SK-N-DZ (cell line): ENCODE data around the gene PTGS2.
"Not testable (repeated sequence)": the region's sequence is repeated elsewhere in the genome, so short reads cannot be mapped to it uniquely, and the experiment has no call there.

Experiments
- DNase-seq: peaks from one replicate; pipeline ENCODE4 v3.0.0-alpha.2; 2015; ENCODE audit warnings: low spot score

Gene PTGS2

DNA sequence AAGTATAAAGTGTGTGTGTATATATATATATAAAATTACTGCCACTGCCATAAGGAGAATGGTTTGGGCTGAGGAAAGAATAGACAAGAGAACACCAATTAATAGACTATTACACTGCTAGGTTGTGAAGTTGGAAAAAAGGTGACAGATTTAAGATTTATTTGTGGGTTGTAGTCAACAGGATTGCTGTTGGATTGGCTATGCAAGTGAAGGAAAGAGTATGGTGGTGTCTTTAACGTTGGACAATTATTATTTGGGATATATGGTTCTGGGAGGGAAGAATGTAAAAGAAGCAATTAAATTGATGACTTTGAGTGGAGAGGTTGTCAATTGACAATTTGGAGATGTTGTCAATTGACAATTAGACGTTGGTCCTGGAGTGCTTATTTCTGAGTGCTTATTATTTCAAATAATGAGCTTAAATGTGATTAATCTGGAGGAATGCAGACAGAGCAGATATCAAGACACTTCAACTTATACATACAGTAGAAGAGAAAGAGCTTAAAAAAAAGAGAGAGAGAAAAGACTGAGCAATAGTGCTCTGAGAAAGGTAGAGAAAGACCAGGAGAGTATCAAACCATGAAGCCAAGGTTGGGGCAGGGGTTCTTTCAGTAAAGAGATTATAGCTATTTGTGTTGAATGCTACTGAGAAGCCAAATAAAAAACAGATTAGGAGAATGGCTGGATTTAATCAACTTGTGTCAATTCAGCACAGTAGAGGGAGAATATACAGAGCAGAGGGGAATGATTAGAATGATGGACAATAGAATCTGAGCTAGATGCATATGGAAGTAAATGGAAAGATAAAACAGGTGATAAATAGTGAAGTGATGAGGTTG is 9.7 kb downstream of the PTGS2 start:
- no peak for DNase-seq

DNA sequence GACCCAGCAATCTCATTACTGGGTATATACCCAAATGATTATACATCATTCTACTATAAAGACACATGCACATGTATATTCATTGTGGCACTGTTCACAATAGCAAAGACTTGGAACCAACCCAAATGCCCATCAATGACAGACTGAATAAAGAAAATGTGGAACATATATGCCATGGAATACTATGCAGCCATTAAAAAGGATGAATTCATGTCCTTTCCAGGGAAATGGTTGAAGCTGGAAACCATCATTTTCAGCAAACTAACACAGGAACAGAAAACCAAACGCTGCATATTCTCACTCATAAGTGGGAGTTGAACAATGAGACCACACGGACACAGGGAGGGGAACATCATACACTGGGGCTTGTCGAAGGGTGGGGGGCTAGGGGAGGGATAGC is 10.4 kb downstream of the PTGS2 start:
- DNase-seq: not testable (repeated sequence)

- DNase-seq: not testable (repeated sequence)
Measured at GRCh38 chr1:186664217-186664616, 16.0 kb downstream of the PTGS2 start.

- no peak for DNase-seq
Measured at GRCh38 chr1:186662752-186663151, 17.5 kb downstream of the PTGS2 start.

DNA sequence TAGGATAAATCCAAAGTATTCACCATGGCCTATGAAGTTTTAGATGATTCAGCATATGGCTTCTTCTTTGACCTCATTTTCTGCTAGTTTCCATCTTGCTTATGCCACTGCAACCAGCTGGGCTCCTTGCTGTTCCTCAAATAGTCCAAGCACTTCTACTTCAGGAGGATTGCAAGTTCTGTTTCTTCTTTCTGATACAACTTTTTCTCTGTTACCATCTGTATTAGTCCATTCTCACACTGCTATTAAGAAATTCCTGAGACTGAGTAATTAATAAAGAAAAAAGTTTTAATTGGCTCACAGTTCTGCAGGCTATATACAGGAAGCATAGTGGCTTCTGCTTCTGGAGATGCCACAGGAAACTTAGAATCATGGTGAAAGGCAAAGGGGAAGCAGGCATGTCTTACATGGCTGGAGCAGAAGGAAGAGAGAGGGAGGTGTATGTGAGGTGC is 20.3 kb downstream of the PTGS2 start:
- no peak for DNase-seq

DNA sequence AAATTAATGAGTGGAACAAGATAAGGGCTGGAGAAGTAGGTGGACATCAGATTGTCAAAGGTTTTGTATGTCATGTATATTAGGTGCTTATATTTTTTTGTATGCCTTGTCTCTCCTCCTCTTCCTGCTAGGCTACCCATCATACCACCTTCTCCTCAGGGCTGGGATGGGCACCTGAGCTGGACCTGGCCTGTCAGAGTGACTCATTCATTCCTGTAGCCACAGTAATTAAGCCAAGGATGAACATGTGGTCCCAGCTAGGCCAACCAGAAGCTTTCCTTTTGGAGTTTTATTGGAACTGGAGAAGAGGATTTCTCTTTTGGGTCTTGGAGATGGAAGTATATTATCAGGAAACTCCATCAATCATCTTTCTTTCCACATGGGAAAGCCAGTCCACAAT is 21.2 kb downstream of the PTGS2 start:
- no peak for DNase-seq

DNA sequence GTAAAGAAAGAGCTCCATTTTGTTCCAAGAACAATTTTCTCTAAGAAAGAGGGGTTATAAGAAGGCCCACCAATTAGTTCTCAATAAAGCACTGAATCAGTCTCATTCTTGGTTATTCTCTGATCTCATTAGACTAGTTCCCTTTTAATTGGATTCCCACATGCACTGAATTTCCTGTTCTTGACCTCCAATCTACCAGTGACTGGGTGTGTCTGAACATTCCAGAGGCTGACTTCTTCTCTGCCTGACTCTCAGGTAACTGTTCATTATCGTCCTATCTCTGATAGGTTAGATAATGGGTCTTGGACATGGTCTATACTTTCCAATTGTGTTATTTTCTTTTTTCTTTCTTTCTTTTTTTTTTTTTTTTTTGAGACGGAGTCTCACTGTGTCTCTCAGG is 22.7 kb downstream of the PTGS2 start:
- no peak for DNase-seq

- DNase-seq: no peak
Measured at GRCh38 chr1:186655876-186656275, 24.3 kb downstream of the PTGS2 start.

DNA sequence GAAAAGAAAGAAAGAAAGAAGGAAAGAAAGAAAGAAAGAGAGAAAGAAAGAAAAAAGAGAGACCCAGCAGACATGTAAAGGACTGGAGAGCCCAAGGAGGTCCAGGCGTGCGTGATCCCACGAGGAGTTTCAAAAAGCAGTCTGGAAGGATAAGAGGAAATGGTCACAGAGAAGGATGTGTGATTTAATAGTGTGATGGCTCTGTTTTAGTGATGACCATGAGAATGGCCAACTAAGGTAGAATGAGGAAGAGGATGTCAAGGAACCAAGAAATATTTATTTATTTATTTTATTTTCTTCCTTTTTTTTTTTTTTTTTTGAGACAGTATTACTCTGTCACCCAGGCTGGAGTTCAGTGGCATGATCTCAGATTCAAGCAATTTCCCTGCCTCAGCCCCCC is 25.5 kb downstream of the PTGS2 start:
- no peak for DNase-seq

DNA sequence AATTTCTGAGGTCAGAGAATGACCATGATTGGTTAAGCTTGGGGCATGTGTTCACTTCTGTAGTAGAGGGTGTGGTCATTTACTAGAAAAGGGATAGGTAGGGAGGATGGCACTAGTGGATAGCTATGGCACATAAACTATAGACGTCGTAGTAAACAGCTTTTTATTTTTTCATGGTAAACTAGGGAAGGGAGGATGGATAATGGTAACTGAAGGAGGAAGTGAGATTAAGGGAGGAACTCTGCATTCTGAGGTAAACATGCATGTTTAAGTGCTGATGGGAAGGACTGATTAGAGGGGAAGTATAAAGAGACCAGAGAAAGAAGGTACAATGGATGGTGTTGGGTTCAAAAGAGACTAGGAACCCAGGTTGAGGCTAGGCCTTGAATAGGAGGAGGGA is 26.9 kb downstream of the PTGS2 start:
- no peak for DNase-seq

DNA sequence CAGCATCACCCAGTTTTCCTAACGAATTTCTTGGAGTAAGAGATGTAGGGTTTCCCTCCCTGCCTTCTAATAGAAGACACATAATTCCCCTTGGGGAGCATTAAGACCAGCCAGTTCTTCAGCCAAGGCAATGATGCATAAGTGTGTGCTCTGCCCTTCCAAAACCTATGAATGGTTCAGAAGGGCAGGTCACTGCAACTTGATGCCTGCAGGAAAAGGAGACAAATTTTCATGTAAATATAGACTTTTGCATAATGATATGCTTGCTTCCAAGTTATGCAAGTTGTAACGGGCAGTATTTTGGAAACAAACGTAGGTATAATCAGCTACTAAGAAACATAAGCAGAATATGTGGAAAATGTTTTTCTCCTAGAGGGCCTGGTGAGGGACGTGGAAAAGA is 31.6 kb downstream of the PTGS2 start:
- DNase-seq: no peak

GRCh38 chr1:186647985-186648384 is 32.2 kb downstream of the PTGS2 start:
- not testable (repeated sequence) for DNase-seq

DNA sequence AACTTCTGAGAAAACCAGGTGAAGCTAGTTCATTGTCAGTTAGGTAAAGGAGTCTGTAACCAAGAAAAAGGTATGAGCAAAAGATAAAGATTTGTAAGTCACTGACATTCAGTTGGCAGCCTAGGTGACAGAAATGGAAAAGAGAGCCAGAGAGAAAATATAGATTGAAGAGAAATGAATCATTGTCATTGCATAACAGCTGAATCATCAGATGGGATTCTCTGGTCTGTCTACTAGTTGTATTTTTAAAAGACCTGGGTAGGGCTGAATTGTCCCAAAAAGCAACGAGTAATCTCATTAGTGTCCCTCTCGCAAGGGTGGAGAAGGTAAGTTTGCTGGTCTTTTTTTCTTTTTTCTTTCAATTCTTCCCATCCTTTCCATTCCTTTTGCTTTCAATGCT is 36.6 kb downstream of the PTGS2 start:
- no peak for DNase-seq

DNA sequence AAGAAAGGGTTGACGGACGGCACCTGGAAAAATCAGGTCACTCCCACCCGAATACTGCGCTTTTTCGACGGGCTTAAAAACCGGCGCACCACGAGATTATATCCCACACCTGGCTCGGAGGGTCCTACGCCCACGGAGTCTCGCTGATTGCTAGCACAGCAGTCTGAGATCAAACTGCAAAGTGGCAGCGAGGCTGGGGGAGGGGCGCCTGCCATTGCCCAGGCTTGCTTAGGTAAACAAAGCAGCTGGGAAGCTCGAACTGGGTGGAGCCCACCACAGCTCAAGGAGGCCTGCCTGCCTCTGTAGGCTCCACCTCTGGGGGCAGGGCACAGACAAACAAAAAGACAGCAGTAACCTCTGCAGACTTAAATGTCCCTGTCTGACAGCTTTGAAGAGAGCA is 42.7 kb downstream of the PTGS2 start:
- not testable (repeated sequence) for DNase-seq

DNA sequence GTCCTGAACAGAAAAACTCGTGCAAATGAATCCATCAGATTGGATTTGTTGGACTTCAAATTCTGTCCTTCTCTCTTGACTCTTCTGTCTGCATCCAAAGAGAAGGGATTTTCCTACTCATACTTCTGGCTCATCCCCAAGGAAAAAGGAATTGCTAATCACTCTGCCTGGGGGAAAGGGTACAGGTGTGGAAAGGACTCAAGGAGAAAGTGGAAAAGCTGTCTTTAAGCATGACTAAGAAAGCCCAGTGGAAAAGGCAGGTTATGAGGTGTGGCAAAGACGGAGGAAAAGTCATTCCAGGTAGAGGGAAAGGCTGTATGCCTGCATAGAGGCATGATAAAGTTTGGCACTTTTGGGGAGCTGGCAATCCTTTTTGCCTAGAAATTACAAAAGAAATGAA is 43.4 kb downstream of the PTGS2 start:
- DNase-seq: no peak

DNA sequence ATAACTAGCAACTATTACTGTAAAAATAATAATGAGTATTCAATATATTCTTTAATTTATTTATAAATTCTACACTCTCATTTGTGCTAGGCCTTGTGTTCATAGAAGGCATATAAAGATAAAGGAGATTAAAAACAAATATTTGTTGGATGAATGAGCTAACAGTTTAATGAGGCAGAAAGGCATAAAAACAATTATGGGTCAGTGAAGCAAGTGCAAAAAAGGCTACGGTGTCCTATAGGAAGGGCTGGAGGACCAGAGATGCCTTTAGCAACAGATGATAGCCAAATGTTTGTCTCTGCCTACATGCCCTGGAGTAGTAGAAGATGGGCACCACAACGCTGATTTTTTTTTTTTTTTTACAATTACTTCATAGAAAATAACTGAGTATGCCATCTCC is 45.7 kb downstream of the PTGS2 start:
- no peak for DNase-seq

- DNase-seq: no peak
Measured at GRCh38 chr1:186633116-186633515, 47.1 kb downstream of the PTGS2 start.

DNA sequence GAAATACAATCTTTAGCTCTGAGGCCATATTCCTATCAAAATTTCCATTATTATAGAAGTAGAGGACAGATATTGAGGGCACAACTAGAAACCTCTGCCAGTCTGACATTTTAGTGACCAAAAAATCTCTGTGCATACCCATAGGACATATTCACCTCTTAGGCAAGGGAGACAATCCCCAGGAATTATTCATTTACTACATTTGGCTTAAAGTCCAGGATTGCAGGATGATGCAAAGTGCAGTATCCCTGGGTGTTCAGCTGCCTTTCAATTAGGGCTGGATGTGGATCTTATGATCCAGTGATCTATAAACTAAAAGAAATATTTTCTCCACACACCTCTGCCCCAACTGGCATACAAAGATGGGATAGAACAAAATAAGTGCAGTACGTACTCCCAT is 50.9 kb downstream of the PTGS2 start:
- no peak for DNase-seq

DNA sequence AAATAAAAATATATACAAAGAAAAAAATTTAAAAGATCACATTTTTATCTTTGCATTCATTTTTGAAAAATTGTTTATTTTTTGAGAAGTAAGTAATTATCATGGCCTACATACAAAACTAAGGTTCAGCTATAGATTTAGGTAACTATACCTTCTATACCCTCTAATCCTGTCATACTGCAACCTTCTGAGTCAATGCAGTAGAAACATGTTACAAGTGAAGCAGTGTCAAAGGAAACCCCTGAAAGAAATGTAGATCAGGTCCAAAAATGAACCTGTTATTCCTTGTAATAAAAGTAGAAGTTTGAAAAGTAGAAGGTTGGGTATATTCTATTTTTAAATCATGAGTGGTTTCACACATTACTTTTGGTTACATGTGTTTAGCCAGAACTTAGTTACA is 51.3 kb downstream of the PTGS2 start:
- DNase-seq: no peak

DNA sequence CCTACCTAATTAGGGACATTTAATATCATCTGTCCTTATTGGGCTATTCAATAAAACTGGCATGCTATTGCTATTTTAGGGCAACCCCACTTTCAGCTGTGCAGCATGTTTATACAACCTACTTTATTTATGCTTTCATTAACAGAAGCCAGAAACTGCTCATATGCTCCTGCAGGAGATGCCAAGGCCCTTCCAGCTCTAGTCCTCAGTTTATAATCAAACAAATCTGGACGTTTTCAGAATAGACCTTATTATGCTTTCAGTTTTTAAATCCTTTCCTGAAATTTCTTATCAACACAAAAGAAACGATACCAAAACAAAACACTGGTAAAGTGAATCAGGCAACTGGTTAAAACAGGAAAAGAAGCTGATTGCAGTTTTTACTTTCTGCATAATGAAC is 53.2 kb downstream of the PTGS2 start:
- DNase-seq: no peak

DNA sequence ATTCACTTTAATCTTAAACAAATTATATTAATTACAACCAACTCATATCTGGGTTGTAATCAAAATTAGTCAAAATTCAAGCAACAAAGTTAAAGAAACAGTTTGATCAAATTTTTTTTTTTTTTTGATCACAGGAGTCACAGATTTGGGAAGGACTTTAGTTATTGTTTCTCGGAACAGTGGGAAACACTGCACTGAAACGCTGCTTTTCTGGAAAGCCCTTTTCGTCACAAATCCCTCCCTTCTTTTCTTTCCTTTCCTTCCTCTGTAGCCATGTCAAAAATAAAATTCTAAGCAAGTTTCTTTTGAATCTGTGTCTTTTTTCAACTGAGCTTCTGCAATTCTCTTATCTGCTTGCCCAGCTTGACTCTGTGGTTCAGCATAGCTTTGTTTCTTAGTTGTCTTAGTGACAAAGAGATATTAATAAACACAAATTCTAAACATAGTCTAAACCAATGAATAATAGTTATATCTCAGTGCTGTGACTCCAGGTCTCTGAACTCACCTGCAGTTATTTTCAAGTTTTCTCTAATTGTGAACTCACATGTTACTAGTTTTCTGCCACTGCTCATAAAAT is 53.8 kb downstream of the PTGS2 start:
- DNase-seq: no peak

DNA sequence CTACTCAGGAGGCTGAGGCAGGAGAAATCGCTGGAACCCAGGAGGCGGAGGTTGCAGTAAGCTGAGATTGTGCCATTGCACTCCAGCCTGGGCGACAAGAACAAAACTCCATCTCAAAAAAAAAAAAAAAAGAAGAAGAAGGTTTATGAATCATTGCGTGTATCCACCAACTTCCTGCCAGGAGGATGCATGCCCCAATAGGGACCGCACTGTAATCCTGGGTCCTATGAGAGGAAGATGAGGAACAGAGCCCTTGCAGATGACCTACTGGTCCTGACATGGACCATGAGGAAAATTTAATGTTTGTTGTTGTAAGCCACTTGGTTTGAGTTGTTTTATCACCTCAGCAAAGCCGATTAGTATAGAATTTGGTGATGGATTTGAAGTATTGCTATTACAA is 56.7 kb downstream of the PTGS2 start:
- DNase-seq: no peak
